GM12892 (cell line): ENCODE data around the gene SRPX.

Experiments
- DNase-seq: peaks from one replicate; pipeline ENCODE4 v3.0.0; 2011; ENCODE audit not compliant: insufficient read length
- FAIRE-seq: peaks from 2 replicates; lab custom pipeline; 2011; peaks lifted over from hg19 to GRCh38; lab: Jason Lieb, UNC
- POLR2A ChIP-seq: IDR thresholded peaks from 2 replicates; pipeline ENCODE4 v1.6.1; 2011; ENCODE audit warnings: low read depth, low read length, control low read depth
- POLR2AphosphoS5 ChIP-seq: IDR thresholded peaks from 2 replicates; pipeline ENCODE4 v1.6.1; 2011; ENCODE audit warnings: low read depth, low read length, control low read depth
- TAF1 ChIP-seq: IDR thresholded peaks from 2 replicates; pipeline ENCODE4 v1.6.1; 2011; ENCODE audit warnings: low read depth, mild to moderate bottlenecking, control low read depth, low read length, borderline replicate concordance

The SRPX gene

GRCh38 chrX:38163193-38163592 lies 57.5 kb downstream of the SRPX start:
- no peak for TF ChIP-seq POLR2A
- TF ChIP-seq POLR2AphosphoS5, result no peak
- TF ChIP-seq TAF1, result no peak
- DNase-seq, result no peak
- no peak for FAIRE-seq

GRCh38 chrX:38156838-38157237 lies 63.8 kb downstream of the SRPX start:
- no peak for DNase-seq
- FAIRE-seq, result no peak
- TF ChIP-seq POLR2A (no peak), POLR2AphosphoS5 (no peak), TAF1 (no peak)

- no peak for TF ChIP-seq POLR2AphosphoS5
- TF ChIP-seq TAF1, result no peak
- no peak for FAIRE-seq
- DNase-seq, result no peak
Observed at GRCh38 chrX:38154818-38155217, 65.9 kb downstream of the SRPX start.

- TF ChIP-seq POLR2AphosphoS5 (no peak), TAF1 (no peak), POLR2A (no peak)
- DNase-seq, result no peak
Observed at GRCh38 chrX:38154340-38154739, 66.3 kb downstream of the SRPX start.

DNA sequence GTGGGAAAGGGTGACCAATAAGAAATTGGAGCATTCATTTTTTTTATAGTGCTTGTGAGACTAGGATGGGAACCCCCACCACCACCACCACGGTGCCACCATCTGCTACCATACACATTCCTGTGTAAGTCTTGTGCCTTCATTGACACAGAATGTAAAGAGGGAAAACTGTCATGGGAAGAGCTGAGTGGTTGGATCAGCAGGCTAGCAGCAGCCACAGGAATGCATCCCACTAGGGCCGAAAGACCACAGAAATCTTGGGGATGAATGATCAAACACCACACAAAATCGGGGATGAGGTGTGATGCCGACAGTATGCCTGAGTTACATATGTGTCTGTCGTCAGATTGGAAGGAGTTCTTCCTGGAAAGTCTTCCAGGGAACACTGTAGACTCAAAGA lies 69.2 kb downstream of the SRPX start:
- FAIRE-seq (no peak), DNase-seq (no peak)
- no peak for TF ChIP-seq POLR2AphosphoS5
- no peak for TF ChIP-seq POLR2A
- no peak for TF ChIP-seq TAF1

More at GRCh38 chrX:38154340-38154739, 66.3 kb downstream of the SRPX start:
- no peak for FAIRE-seq

GRCh38 chrX:38150993-38151392 lies 69.7 kb downstream of the SRPX start:
- TF ChIP-seq TAF1 (no peak), POLR2A (no peak), POLR2AphosphoS5 (no peak)
- FAIRE-seq (no peak), DNase-seq (no peak)

DNA sequence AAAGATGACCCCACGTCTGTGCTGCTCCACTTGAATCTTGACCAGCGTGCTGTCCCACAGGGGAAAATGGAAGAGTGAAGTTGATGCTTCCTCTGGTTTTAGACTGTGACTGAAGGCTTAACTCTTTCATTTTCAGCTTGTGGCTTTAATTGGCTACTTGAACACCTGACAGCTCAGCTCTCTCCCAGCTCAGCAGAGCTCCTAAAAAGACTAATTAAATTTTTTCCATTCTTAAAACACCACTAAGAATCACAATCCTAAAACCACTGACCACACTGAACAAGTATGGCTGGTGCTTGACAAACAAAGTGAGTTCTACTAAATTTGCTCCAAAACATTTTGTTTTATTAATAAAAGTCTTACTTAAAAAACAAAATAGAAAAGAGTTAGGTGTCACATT lies 71.7 kb downstream of the SRPX start:
- DNase-seq (no peak), FAIRE-seq (no peak)
- TF ChIP-seq POLR2AphosphoS5 (no peak), POLR2A (no peak), TAF1 (no peak)

DNA sequence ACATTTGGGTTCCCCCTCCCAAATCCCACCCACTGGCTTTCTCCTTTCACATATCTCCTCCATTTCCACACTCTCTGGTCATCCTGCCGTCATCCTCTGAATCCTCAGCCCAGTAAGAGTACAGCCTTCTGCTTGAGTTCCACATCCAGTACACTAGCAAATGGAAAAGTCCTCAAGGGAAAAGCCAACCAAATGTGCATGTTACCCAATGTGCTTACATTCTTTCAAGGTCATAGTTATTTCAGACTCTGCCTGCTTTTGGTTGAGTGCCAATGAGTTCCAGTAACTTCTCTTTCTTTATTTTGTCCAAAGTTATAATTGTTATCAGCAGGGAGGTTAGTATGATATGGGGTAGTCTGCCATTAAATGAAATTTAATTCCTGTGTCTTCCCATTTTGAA lies 78.1 kb downstream of the SRPX start:
- DNase-seq, result no peak
- TF ChIP-seq POLR2AphosphoS5, result no peak
- no peak for TF ChIP-seq POLR2A
- no peak for TF ChIP-seq TAF1
- FAIRE-seq, result no peak

- TF ChIP-seq POLR2A (no peak), POLR2AphosphoS5 (no peak)
- DNase-seq (no peak), FAIRE-seq (no peak)
Observed at GRCh38 chrX:38138900-38139299, 81.8 kb downstream of the SRPX start.

DNA sequence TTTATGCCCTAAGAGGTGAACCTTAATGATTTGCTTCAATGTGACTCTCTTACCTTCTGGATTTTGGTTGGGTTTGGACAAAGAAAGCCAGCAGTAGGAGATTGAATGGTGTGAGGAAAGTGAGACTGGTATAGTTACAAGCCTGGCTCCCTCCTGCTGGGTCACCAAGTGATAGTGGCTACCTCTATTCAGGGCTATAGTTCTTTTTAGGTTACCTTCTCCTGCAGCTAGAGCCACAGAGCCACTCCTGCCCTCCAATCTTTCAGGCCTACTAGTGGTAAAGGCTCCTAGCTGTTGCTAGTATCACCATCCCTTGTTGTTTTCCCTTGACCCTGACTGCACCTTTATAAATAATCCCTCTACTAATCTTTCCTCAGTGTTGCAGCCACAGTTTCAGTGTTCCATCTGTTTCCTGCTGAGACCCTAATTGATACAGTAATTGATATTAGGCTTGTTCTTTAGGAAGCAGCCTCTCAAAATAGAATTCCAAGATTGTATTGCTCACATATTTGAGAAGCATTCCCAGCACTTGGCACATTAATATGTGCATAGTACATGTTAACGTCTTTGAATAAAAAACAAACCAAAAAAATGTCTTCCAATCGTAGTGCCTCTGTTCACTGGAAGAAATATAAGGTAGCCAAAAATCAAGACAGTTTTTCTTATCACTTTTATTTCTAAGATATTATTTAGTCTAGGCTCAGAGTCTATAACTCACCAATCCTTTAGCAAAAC lies 82.3 kb downstream of the SRPX start:
- no peak for FAIRE-seq
- no peak for DNase-seq
- TF ChIP-seq POLR2A (no peak), POLR2AphosphoS5 (no peak), TAF1 (no peak)

DNA sequence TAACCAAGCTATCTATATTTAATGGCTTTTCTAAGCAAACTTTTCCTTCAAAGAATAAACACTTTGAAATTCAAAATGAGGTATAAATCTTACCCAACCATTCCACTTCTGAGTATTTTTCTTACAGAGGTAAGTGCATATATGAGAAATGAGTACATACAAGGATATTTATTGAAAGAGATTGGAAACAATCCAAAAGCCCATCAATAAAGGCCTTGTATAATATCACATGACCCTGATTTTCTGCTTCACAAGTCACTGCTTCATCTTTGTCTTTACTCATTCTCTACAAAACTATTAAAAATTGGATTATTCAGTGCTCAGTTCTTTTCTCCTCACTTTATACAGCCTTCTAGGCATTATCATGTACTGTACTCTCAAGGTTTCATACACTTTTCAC lies 91.3 kb downstream of the SRPX start:
- no peak for TF ChIP-seq POLR2A
- no peak for TF ChIP-seq TAF1
- TF ChIP-seq POLR2AphosphoS5, result no peak
- DNase-seq (no peak), FAIRE-seq (no peak)

- TF ChIP-seq TAF1, result no peak
- DNase-seq (no peak), FAIRE-seq (no peak)
Observed at GRCh38 chrX:38127961-38128360, 92.7 kb downstream of the SRPX start.
